HL-60 (cell line): ENCODE results near the gene TMEM131L.

Experiments used
- POLR2AphosphoS5 ChIP-seq: IDR thresholded peaks from 2 replicates; pipeline ENCODE4 v1.6.1; 2012; ENCODE audit warnings: low read depth
- TF ChIP-seq, protein P1 (sequence below): IDR thresholded peaks from one replicate; pipeline ENCODE4 v1.5.1; 2011; ENCODE audit warnings: low read length, control low read depth, inconsistent platforms; ENCODE audit not compliant: insufficient read depth
- TF ChIP-seq, protein P2 (sequence below): IDR thresholded peaks from 2 replicates; pipeline ENCODE4 v1.6.1; 2012; ENCODE audit warnings: low read depth; ENCODE audit not compliant: insufficient replicate concordance

DNA sequence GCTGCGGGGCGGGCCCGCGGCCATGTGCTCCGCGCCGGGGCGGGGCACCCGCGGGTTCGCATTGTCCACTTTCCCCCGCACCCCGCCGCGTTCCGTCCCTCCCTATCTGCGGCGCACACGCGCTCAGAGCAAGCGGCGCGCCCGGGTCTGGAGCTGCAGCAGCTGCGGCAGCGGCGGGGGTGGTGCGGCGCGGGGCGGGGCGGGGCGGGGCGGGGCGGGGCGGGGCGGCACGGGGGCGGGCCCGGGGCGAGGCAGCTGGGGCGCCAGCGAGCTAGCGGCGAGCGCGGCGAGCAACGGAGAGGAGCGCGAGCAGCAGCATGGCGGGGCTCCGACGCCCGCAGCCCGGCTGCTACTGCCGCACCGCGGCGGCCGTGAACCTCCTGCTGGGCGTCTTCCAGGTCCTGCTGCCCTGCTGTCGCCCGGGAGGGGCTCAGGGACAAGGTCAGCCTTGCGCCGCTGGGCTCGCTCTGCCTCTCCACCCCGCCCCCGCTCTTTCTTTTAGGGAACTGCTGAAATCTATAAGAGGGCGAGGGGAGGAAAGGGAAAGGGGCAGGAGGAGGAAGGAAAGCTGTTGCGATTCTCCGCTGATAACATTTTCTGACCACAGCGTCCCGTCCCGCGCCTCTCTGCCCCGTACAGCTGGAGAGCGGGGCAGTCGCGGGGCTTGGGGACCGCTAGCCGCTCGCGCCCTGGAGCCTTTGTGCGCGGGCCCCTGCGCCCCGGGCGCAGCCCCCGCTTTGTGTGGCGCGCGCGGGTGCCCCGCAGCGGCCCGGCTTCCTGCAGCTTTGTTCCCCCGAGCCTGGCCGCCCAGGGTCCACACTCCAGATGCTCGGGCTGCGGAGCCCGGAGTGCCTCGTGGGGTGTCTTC, at the start of gene TMEM131L:
- TF ChIP-seq, protein P1, sequence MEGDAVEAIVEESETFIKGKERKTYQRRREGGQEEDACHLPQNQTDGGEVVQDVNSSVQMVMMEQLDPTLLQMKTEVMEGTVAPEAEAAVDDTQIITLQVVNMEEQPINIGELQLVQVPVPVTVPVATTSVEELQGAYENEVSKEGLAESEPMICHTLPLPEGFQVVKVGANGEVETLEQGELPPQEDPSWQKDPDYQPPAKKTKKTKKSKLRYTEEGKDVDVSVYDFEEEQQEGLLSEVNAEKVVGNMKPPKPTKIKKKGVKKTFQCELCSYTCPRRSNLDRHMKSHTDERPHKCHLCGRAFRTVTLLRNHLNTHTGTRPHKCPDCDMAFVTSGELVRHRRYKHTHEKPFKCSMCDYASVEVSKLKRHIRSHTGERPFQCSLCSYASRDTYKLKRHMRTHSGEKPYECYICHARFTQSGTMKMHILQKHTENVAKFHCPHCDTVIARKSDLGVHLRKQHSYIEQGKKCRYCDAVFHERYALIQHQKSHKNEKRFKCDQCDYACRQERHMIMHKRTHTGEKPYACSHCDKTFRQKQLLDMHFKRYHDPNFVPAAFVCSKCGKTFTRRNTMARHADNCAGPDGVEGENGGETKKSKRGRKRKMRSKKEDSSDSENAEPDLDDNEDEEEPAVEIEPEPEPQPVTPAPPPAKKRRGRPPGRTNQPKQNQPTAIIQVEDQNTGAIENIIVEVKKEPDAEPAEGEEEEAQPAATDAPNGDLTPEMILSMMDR = no peak
- TF ChIP-seq POLR2AphosphoS5 = 0 out of 2 replicates have a peak, but pooled peaks have one; percentile 43
- TF ChIP-seq, protein P2, sequence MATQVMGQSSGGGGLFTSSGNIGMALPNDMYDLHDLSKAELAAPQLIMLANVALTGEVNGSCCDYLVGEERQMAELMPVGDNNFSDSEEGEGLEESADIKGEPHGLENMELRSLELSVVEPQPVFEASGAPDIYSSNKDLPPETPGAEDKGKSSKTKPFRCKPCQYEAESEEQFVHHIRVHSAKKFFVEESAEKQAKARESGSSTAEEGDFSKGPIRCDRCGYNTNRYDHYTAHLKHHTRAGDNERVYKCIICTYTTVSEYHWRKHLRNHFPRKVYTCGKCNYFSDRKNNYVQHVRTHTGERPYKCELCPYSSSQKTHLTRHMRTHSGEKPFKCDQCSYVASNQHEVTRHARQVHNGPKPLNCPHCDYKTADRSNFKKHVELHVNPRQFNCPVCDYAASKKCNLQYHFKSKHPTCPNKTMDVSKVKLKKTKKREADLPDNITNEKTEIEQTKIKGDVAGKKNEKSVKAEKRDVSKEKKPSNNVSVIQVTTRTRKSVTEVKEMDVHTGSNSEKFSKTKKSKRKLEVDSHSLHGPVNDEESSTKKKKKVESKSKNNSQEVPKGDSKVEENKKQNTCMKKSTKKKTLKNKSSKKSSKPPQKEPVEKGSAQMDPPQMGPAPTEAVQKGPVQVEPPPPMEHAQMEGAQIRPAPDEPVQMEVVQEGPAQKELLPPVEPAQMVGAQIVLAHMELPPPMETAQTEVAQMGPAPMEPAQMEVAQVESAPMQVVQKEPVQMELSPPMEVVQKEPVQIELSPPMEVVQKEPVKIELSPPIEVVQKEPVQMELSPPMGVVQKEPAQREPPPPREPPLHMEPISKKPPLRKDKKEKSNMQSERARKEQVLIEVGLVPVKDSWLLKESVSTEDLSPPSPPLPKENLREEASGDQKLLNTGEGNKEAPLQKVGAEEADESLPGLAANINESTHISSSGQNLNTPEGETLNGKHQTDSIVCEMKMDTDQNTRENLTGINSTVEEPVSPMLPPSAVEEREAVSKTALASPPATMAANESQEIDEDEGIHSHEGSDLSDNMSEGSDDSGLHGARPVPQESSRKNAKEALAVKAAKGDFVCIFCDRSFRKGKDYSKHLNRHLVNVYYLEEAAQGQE = no peak
